ENCODE measurements around the gene TXNRD2.

Gene TXNRD2

GRCh38 chr22:19972652-19973550 lies 31.3 kb upstream of the TXNRD2 start:
- H3K36me3 Mint-ChIP-seq: peaks cover 6% of the 10 kb centered on the region
- ATAC-seq (no peak), DNase-seq (ENCODE audit: low spot score in 2 of 2) (no peak)
- H3K9me3 Mint-ChIP-seq: no peaks in the 10 kb centered on the region
- H3K4me1 Mint-ChIP-seq: peaks cover 27% of the 10 kb centered on the region
- no peak overlapping the region for H3K4me3 Mint-ChIP-seq
- no peak overlapping the region for H3K27ac Mint-ChIP-seq

DNA sequence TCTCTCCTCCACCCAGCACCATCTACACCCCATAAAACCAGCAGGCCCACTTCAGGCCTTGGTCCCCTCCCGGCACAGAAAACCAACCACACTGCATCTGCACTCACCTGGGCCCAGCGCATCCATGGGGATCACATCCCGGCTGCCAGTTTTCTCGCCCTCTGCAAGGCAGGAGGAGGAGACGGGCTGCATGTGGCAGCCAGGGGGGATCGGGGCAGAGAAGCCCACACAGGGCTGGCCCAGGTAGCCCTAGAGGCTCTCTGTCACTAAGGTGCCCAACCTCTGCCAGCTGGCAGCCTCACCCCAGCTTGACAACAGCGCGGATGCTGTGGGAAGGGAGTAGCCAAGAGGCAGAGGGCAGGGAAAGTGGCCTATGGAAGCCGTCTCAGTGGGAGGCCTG lies 30.6 kb upstream of the TXNRD2 start:
- Mint-ChIP-seq H3K36me3 (peaks cover 7% of the 10 kb centered on the region), H3K4me3 (no peak overlapping the region), H3K4me1 (peaks cover 27% of the 10 kb centered on the region), H3K27ac (peak overlapping the region; percentile 86), H3K9me3 (no peaks in the 10 kb centered on the region)
- ATAC-seq: no peak
- no peak for DNase-seq (ENCODE audit: low spot score in 2 of 2)

DNA sequence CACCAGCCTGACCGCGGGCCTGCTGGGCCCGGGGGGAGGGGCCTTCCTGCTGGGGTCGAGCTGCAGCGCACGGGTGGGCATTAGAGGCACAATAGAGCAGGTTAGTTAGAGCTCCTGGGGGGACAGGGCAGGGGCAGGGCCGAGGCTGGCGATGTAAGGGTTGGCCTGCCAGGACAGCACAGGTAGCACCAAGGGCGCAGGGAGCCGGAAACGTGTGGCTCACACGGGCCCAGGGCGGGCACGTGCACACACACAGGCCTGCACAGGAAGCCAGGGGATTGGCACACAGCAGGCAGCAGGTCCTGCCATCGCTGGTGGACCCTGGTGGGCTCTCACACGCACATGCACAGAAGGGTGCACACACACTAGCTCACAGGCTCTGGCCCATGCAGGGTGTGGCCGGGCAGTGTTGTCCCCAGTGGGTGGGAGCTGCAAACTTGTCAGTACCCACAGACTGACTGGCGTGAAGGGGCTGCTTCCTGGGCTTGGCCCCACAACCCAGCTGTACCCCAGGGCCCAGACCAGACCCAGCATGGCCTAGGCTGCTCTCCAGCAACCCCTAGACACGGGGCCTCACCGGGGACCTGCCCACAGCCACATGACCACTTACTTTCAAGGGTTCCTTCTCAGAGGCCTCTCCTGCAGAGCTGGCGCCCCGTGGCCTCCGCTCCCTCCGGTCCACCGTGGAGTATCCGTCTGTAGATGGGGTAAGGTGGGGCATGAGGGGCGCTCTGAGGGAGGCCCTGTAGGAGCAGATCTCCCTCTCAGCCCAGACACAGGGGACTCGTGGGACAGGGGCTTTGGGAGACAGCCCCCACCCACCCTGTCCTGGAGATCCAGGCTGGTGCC lies 29.9 kb upstream of the TXNRD2 start:
- no peaks in the 10 kb centered on the region for H3K9me3 Mint-ChIP-seq
- peak overlapping the region; percentile 86 for H3K27ac Mint-ChIP-seq
- no peak for DNase-seq (ENCODE audit: low spot score in 2 of 2)
- peaks cover 15% of the 10 kb centered on the region for H3K36me3 Mint-ChIP-seq
- H3K4me3 Mint-ChIP-seq: no peak overlapping the region
- ATAC-seq: no peak
- peaks cover 32% of the 10 kb centered on the region for H3K4me1 Mint-ChIP-seq

GRCh38 chr22:19970479-19971275 lies 29.1 kb upstream of the TXNRD2 start:
- peaks cover 20% of the 10 kb centered on the region for H3K36me3 Mint-ChIP-seq
- ATAC-seq (peak; percentile 79), DNase-seq (ENCODE audit: low spot score in 2 of 2) (peak; percentile 81 to 90)
- H3K4me3 Mint-ChIP-seq: no peak overlapping the region
- peaks cover 32% of the 10 kb centered on the region for H3K4me1 Mint-ChIP-seq
- H3K9me3 Mint-ChIP-seq: no peaks in the 10 kb centered on the region
- H3K27ac Mint-ChIP-seq: peak overlapping the region; percentile 58

- H3K36me3 Mint-ChIP-seq: peaks cover 21% of the 10 kb centered on the region
- H3K27ac Mint-ChIP-seq: peak overlapping the region; percentile 58
- DNase-seq (ENCODE audit: low spot score in 2 of 2) (no peak), ATAC-seq (no peak)
- peaks cover 27% of the 10 kb centered on the region for H3K4me1 Mint-ChIP-seq
- no peaks in the 10 kb centered on the region for H3K9me3 Mint-ChIP-seq
- no peak overlapping the region for H3K4me3 Mint-ChIP-seq
Observed at GRCh38 chr22:19970031-19970478, 28.4 kb upstream of the TXNRD2 start.

DNA sequence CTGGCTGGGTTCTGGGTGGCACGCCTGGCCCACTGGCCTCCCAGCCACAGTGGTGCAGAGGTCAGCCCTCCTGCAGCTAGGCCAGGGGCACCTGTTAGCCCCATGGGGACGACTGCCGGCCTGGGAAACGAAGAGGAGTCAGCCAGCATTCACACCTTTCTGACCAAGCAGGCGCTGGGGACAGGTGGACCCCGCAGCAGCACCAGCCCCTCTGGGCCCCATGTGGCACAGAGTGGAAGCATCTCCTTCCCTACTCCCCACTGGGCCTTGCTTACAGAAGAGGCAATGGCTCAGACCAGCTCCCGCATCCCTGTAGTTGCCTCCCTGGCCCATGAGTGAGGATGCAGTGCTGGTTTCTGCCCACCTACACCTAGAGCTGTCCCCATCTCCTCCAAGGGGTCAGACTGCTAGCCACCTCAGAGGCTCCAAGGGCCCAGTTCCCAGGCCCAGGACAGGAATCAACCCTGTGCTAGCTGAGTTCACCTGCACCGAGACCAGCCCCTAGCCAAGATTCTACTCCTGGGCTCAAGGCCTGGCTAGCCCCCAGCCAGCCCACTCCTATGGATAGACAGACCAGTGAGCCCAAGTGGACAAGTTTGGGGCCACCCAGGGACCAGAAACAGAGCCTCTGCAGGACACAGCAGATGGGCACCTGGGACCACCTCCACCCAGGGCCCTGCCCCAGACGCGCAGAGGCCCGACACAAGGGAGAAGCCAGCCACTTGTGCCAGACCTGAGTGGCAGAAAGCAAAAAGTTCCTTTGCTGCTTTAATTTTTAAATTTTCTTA lies 27.7 kb upstream of the TXNRD2 start:
- ATAC-seq: no peak
- Mint-ChIP-seq H3K36me3 (peaks cover 28% of the 10 kb centered on the region), H3K9me3 (no peaks in the 10 kb centered on the region), H3K4me1 (peaks cover 21% of the 10 kb centered on the region), H3K4me3 (no peak overlapping the region), H3K27ac (no peak overlapping the region)
- DNase-seq (ENCODE audit: low spot score in 2 of 2): no peak

GRCh38 chr22:19968450-19968891 lies 26.9 kb upstream of the TXNRD2 start:
- DNase-seq (ENCODE audit: low spot score in 2 of 2): no peak
- no peak overlapping the region for H3K27ac Mint-ChIP-seq
- no peak for ATAC-seq
- H3K4me3 Mint-ChIP-seq: no peak overlapping the region
- H3K36me3 Mint-ChIP-seq: peaks cover 29% of the 10 kb centered on the region
- H3K4me1 Mint-ChIP-seq: peaks cover 21% of the 10 kb centered on the region
- no peaks in the 10 kb centered on the region for H3K9me3 Mint-ChIP-seq

- no peak for ATAC-seq
- Mint-ChIP-seq H3K36me3 (peaks cover 29% of the 10 kb centered on the region), H3K9me3 (no peaks in the 10 kb centered on the region)
Observed at GRCh38 chr22:19967850-19968449, 26.3 kb upstream of the TXNRD2 start.

DNA sequence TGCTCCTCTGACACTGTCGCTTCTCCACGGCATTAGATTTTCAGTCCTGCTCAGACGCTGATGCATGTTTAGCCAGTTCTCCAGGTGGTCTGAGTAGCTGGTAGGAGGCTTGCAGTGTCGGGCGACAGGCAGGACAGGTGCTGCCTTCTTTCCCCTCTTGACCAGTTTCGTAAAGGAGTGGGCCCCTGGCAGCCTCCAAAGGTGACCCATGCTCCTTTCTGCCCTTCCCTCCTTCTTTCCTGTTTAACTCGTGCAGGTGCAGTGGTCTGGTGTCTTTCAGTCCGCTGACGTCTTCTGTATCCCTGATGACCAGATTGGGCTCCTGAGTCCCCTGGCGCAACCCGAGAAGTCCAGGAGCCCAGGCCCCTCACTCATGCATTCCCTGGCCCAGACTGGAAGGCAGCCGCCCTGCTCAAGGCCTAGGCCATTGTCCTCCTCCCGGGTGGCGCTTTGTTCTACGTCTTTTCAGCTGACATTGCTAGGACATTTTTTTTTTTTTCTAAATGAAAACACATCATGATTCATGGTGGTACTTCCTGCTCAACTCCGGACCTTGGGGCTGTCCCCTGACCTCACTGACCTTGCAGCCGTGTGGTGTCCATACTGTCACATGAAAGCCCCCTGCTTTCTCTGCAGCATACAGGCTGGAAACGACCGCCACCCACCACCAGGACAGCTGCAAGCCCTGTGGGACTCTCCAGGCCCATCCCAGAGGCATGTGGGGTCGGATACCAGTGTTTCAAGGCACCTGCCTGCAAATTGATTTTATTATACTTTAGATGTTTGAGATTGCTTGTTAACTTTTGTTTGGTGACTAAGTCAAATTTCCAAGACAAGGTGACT lies 25.5 kb upstream of the TXNRD2 start:
- Mint-ChIP-seq H3K4me3 (no peak overlapping the region), H3K9me3 (no peaks in the 10 kb centered on the region), H3K27ac (peak overlapping the region; percentile 81), H3K4me1 (peaks cover 26% of the 10 kb centered on the region), H3K36me3 (peaks cover 29% of the 10 kb centered on the region)
- no peak for ATAC-seq
- no peak for DNase-seq (ENCODE audit: low spot score in 2 of 2)

More at GRCh38 chr22:19967850-19968449, 26.3 kb upstream of the TXNRD2 start:
- no peak overlapping the region for H3K4me3 Mint-ChIP-seq
- DNase-seq (ENCODE audit: low spot score in 2 of 2): no peak
- no peak overlapping the region for H3K27ac Mint-ChIP-seq
- peaks cover 26% of the 10 kb centered on the region for H3K4me1 Mint-ChIP-seq

DNA sequence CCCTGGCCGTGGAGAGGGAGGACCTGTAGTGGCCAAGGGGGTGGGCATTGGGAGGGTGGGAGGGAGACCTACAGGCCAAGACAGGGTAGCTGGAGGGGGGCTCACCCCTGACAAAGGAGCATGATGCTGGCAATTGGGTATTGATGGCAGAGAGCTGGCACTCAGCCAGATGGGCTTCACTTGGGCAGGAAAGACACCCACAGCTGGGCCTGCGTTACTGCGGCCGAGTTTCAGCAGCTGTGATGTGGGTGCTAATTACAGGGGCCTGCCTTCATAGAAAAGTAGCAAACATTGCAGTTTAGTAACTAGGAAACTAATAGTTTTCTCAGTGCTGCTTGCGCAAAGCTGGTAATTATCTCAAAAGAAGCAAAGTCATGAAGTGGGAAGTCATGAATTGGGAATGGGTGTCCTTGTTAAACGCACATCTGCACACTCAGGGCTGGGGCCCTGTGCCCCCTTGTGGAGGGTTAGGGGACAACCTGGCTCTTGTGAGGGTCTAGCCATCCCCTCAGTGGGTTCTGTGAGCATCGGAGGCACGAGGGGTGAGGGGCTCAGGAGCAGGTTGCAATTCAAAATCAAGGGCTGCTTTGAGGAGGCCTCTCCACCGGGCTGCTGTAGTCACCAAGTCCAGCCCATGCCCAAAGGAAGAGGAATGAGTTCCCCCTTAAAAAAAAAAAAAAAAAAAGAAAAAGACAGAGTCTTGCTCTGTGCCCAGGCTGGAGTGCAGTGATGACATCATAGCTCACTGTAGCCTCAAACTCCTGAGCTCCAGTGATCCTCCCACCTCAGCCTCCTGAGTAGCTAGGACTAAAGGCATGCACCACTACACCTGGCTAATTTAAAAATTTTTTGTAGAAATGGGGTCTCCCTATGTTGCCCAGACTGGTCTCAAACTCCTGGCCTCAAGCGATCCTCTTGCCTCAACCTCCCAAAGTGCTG lies 24.4 kb upstream of the TXNRD2 start:
- Mint-ChIP-seq H3K27ac (peak overlapping the region; percentile 81), H3K4me1 (peaks cover 20% of the 10 kb centered on the region), H3K9me3 (no peaks in the 10 kb centered on the region), H3K36me3 (peaks cover 29% of the 10 kb centered on the region), H3K4me3 (no peak overlapping the region)
- no peak for ATAC-seq
- no peak for DNase-seq (ENCODE audit: low spot score in 2 of 2)

- H3K4me1 Mint-ChIP-seq: peaks cover 18% of the 10 kb centered on the region
- peak overlapping the region; percentile 37 for H3K27ac Mint-ChIP-seq
- ATAC-seq (no peak), DNase-seq (ENCODE audit: low spot score in 2 of 2) (no peak)
- H3K36me3 Mint-ChIP-seq: peaks cover 23% of the 10 kb centered on the region
- H3K9me3 Mint-ChIP-seq: no peaks in the 10 kb centered on the region
- no peak overlapping the region for H3K4me3 Mint-ChIP-seq
Observed at GRCh38 chr22:19964701-19965386, 23.2 kb upstream of the TXNRD2 start.
